K562 (cell line): ENCODE measurements around the gene TMEM60. TPM values are rescaled to one million over a fixed set of nuclear protein-coding genes. Genes with fewer than 3 reads are reported as not detected.

Source experiments
- ATAC-seq: fragments of 200-7000 bp; cut with Tn5 transposase; 3 replicates; pipeline ENCODE4 v1.9.1; 2020; ENCODE audit warnings: moderate library complexity
- BruUV-seq: library from RNA; stranded (reverse); fragments of 400-500 nt; replicated peaks from 2 replicates; lab custom pipeline; 2021; lab: Mats Ljungman, UMichigan
- CTCF ChIA-PET: fragments of 300-600 bp; formaldehyde crosslinking; extraction: SDS; loops from one replicate; lab custom pipeline; 2021; ENCODE audit warnings: low intra/inter-chr PET ratio; lab: Yijun Ruan, JAX
- POLR2A ChIA-PET: fragments of 300-600, 350-650 bp; sonication (Branson Sonifier 250); formaldehyde crosslinking; extraction: SDS; loops from one replicate; lab custom pipeline; 2021; ENCODE audit warnings: antibody characterized with exemption, inconsistent platforms; lab: Yijun Ruan, JAX
- DNase-seq, 4 experiments: peaks; one replicate each; pipeline versions ENCODE4 v3.0.0 to v3.0.0-alpha.2; 2011 to 2018; ENCODE audit warnings: low spot score in 3 of 4, mixed read lengths in 3 of 4; ENCODE audit errors: extremely low read depth in 1 of 4
- FAIRE-seq: peaks from 2 replicates; lab custom pipeline; 2011; peaks lifted over from hg19 to GRCh38; lab: Jason Lieb, UNC
- H2AFZ ChIP-seq: 2 replicates; pipeline ENCODE4 v1.6.0; 2011; ENCODE audit warnings: low read depth, low read length, control low read depth, inconsistent platforms
- H3K27ac ChIP-seq: fragments of 200-600 bp; 3 replicates; pipeline ENCODE4 v1.8.0; 2011; ENCODE audit warnings: low read depth, mild to moderate bottlenecking, control low read depth, inconsistent platforms, low read length, moderate library complexity, mixed read lengths; ENCODE audit errors: extremely low read depth
- H3K27me3 ChIP-seq, 2 experiments: fragments of 300-600 bp in 1 of 2; 2 replicates in 1 of 2; 3 replicates in 1 of 2; pipeline versions ENCODE4 v1.6.0 to v1.8.0; 2011; ENCODE audit warnings: inconsistent platforms in 2 of 2, low read length in 2 of 2, mild to moderate bottlenecking in 1 of 2, mixed read lengths in 1 of 2, moderate library complexity in 1 of 2; ENCODE audit not compliant: control insufficient read depth in 2 of 2, insufficient read depth in 2 of 2
- H3K36me3 ChIP-seq: fragments of 300-600 bp; 3 replicates; pipeline ENCODE4 v1.8.0; 2011; ENCODE audit warnings: mild to moderate bottlenecking, low read length, inconsistent platforms; ENCODE audit not compliant: control insufficient read depth, insufficient read depth
- H3K4me1 ChIP-seq, 2 experiments: fragments of 200-600 bp in 1 of 2; replicated peaks in 1 of 2; 2 replicates in 1 of 2; 3 replicates in 1 of 2; pipeline versions ENCODE4 v1.5.1 to v1.8.0; 2011; ENCODE audit warnings: inconsistent platforms in 2 of 2, low read length in 2 of 2, mild to moderate bottlenecking in 1 of 2, mixed read lengths in 1 of 2, moderate library complexity in 1 of 2; ENCODE audit not compliant: control insufficient read depth in 2 of 2, insufficient read depth in 2 of 2
- H3K4me2 ChIP-seq: 2 replicates; pipeline ENCODE4 v1.6.1; 2011; ENCODE audit warnings: low read length, control low read depth, inconsistent platforms, mixed read lengths; ENCODE audit not compliant: insufficient read depth
- H3K4me3 ChIP-seq: fragments of 200-600 bp; sonication (generic), shearing (Covaris generic); 2 replicates; pipeline ENCODE4 v1.5.1; 2016; ENCODE audit warnings: control low read depth, inconsistent platforms
- H3K79me2 ChIP-seq: fragments of 200-600 bp; 3 replicates; pipeline ENCODE4 v1.8.0; 2011; ENCODE audit warnings: low read length, inconsistent platforms; ENCODE audit not compliant: control insufficient read depth, insufficient read depth
- H3K9ac ChIP-seq, 2 experiments: 2 replicates each; pipeline versions ENCODE4 v1.6.0 to v1.6.1; 2011; ENCODE audit warnings: low read depth in 2 of 2, low read length in 2 of 2, control low read depth in 1 of 2, inconsistent platforms in 1 of 2, mild to moderate bottlenecking in 1 of 2, mixed read lengths in 1 of 2; ENCODE audit not compliant: insufficient read depth in 1 of 2
- H3K9me1 ChIP-seq: one replicate; pipeline ENCODE4 v1.6.0; 2011; ENCODE audit warnings: inconsistent platforms, mild to moderate bottlenecking, low read length, moderate library complexity; ENCODE audit not compliant: control insufficient read depth, insufficient read depth
- H3K9me3 ChIP-seq: replicated peaks from 2 replicates; pipeline ENCODE4 v1.5.1; 2011; ENCODE audit warnings: low read depth, low read length, inconsistent platforms; ENCODE audit not compliant: control insufficient read depth, insufficient read depth
- H4K20me1 ChIP-seq: replicated peaks from 2 replicates; pipeline ENCODE4 v1.6.1; 2011; ENCODE audit warnings: low read length, inconsistent platforms, mixed read lengths; ENCODE audit not compliant: control insufficient read depth, insufficient read depth
- C11orf30 ChIP-seq: fragments of 450-650 bp; IDR thresholded peaks from 2 replicates; pipeline ENCODE4 v1.6.1; 2016; ENCODE audit warnings: low read depth, mild to moderate bottlenecking
- CEBPZ ChIP-seq: fragments of 150-350 bp; IDR thresholded peaks from 2 replicates; pipeline ENCODE4 v1.6.1; 2014; ENCODE audit warnings: low read depth, mild to moderate bottlenecking, low read length, borderline replicate concordance
- ELF4 ChIP-seq: fragments of 450-650 bp; formaldehyde crosslinking; IDR thresholded peaks from 2 replicates; pipeline ENCODE4 v1.4.0; 2022; ENCODE audit warnings: missing genetic modification characterization
- ETV6 ChIP-seq, 3 experiments: fragments of 150-350 bp in 1 of 3; sonication (generic) in 1 of 3; formaldehyde crosslinking in 1 of 3; IDR thresholded peaks; 2 replicates each; pipeline versions ENCODE4 v1.6.1 to v1.8.0; 2014 to 2022; ENCODE audit warnings: borderline replicate concordance in 2 of 3, low read depth in 2 of 3, antibody characterized with exemption in 1 of 3, low read length in 1 of 3, mild to moderate bottlenecking in 1 of 3, missing genetic modification reagents in 1 of 3
- HDAC3 ChIP-seq: fragments of 450-650 bp; IDR thresholded peaks from 2 replicates; pipeline ENCODE4 v1.6.1; 2018; ENCODE audit warnings: borderline replicate concordance, mild to moderate bottlenecking, moderate library complexity; ENCODE audit not compliant: partially characterized antibody
- IRF9 ChIP-seq: fragments of 450-650 bp; IDR thresholded peaks from 2 replicates; pipeline ENCODE4 v1.6.1; 2016; ENCODE audit warnings: missing biosample characterization, missing genetic modification characterization
- KDM2B ChIP-seq: fragments of 250-450 bp; sonication (Bioruptor Pico); IDR thresholded peaks from 2 replicates; pipeline ENCODE4 v1.8.0; 2021; ENCODE audit warnings: mild to moderate bottlenecking, moderate library complexity
- MAFF ChIP-seq: IDR thresholded peaks from 2 replicates; pipeline ENCODE4 v1.6.1; 2012; ENCODE audit warnings: low read length, improper control_type of control experiment
- MAFG ChIP-seq: fragments of 450-650 bp; conservative IDR thresholded peaks from 2 replicates; pipeline ENCODE4 v1.6.1; 2016; ENCODE audit warnings: missing genetic modification characterization, missing compliant biosample characterization
- MXD1 ChIP-seq: fragments of 250-450 bp; sonication (Bioruptor Pico); IDR thresholded peaks from 2 replicates; pipeline ENCODE4 v1.8.0; 2021; ENCODE audit warnings: borderline replicate concordance, mild to moderate bottlenecking, moderate library complexity; ENCODE audit not compliant: poor library complexity, severe bottlenecking
- OTX1 ChIP-seq: fragments of 450-650 bp; formaldehyde crosslinking; IDR thresholded peaks from 2 replicates; pipeline ENCODE4 v1.4.0; 2022; ENCODE audit warnings: mild to moderate bottlenecking
- PPARD ChIP-seq: fragments of 250-450 bp; sonication (Bioruptor Pico); IDR thresholded peaks from 2 replicates; pipeline ENCODE4 v1.8.0; 2022; ENCODE audit warnings: inconsistent platforms, mild to moderate bottlenecking, moderate library complexity
- TCF15 ChIP-seq: fragments of 250-450 bp; sonication (Bioruptor Pico); IDR thresholded peaks from 2 replicates; pipeline ENCODE4 v1.8.0; 2022; ENCODE audit warnings: moderate library complexity, mild to moderate bottlenecking, inconsistent platforms
- XRCC3 ChIP-seq: fragments of 450-650 bp; IDR thresholded peaks from 2 replicates; pipeline ENCODE4 v1.6.1; 2017; ENCODE audit warnings: mild to moderate bottlenecking, moderate library complexity
- ZBTB17 ChIP-seq: fragments of 450-650 bp; formaldehyde crosslinking; IDR thresholded peaks from 2 replicates; pipeline ENCODE4 v1.4.0; 2020; ENCODE audit warnings: mild to moderate bottlenecking
- ZNF3 ChIP-seq: fragments of 250-450 bp; sonication (Bioruptor Pico); IDR thresholded peaks from 2 replicates; pipeline ENCODE4 v1.5.0; 2021; ENCODE audit warnings: mild to moderate bottlenecking, moderate library complexity
- ZNF316 ChIP-seq: fragments of 450-650 bp; IDR thresholded peaks from 2 replicates; pipeline ENCODE4 v1.6.1; 2016
- ZNF507 ChIP-seq: conservative IDR thresholded peaks from 2 replicates; pipeline ENCODE4 v1.6.1; 2017; ENCODE audit warnings: missing genetic modification characterization, missing compliant biosample characterization
- ZNF830 ChIP-seq: fragments of 250-450 bp; sonication (Bioruptor Pico); IDR thresholded peaks from 2 replicates; pipeline ENCODE4 v1.5.0; 2021; ENCODE audit warnings: mild to moderate bottlenecking
- WGBS: fragments of 100-300 bp; shearing (Covaris generic); methylation state at CpG from one replicate; pipeline ENCODE4 v1.1.6; 2016; ENCODE audit warnings: low coverage, mixed read lengths; ENCODE audit not compliant: insufficient coverage; ENCODE audit errors: missing lambda C conversion rate; 5-methylcytosine and 5-hydroxymethylcytosine counted together
- in situ Hi-C: fragments of 300-500 bp; cut with MboI; formaldehyde crosslinking; loops from 4 replicates; pipeline ENCODE4 v1.15.0; 2018; ENCODE audit warnings: inconsistent platforms, mixed read lengths
- intact Hi-C: fragments of 100-400 bp; cut with micrococcal nuclease; formaldehyde crosslinking; loops from 2 replicates; pipeline ENCODE4 v1.14.2; 2022
- polyA plus RNA-seq, 8 experiments: library from polyadenylated mRNA; depleted of rRNA in 4 of 8; stranded (reverse) in 5 of 8; unstranded in 3 of 8; fragments of >200 nt; fragmentation: Nextera tagmentation in 2 of 8; fragmentation: Illumina TruSeq in 1 of 8; extraction: Ambion mirVana in 2 of 8; extraction: Trizol in 1 of 8; gene quantifications; 2 replicates each; pipeline versions ENCODE4 v1.2.1 to v1.2.3, GENCODE V29; 2011 to 2014; ENCODE audit warnings: inconsistent platforms in 1 of 8, missing spikeins in 1 of 8
- total RNA-seq, 7 experiments: library from RNA; depleted of rRNA in 6 of 7; stranded (reverse); fragments of >200 nt in 6 of 7; fragmentation: Illumina TruSeq in 2 of 7; extraction: Trizol in 2 of 7; gene quantifications; 2 replicates each; pipeline versions ENCODE4 v1.2.1 to v1.2.3, GENCODE V29; 2011 to 2021; ENCODE audit warnings: low replicate concordance in 1 of 7

TMEM60 gene
- total and polyA plus RNA-seq, 9 of the 15 experiments (the other 6 are each of a cell fraction or from before 2014, with no cell fraction given), result 12.5 to 140 (median 38.4) TPM

- CTCF ChIA-PET, result no interaction called here
Observed at GRCh38 chr7:77796109-77796508, 2.1 kb downstream of the TMEM60 start.

More at GRCh38 chr7:77796109-77796508, 2.1 kb downstream of the TMEM60 start:
- H3K9me1 ChIP-seq, result no peaks in the 10 kb centered on the region
- peaks cover 16 to 17% of the 10 kb centered on the region in 2 experiments; a peak in 4 of 5 replicates for H3K4me1 ChIP-seq
- TF ChIP-seq OTX1 (CRISPR knock-in tag) (no peak), CEBPZ (no peak), XRCC3 (no peak), TCF15 (no peak), ETV6 (IDR thresholded peaks at IDR 0.05; ENCODE audit: borderline replicate concordance in 1 of 2, low read depth in 2 of 2, low read length in 1 of 2) (no peak), ETV6 (CRISPR knock-in tag; IDR thresholded peaks at IDR 0.05; ENCODE audit: borderline replicate concordance) (no peak), PPARD (no peak), ZNF3 (no peak), ZNF316 (peak; percentile 79), MAFG (0 out of 2 replicates have a peak, but pooled peaks have one; percentile 31), ZBTB17 (CRISPR knock-in tag) (no peak), KDM2B (CRISPR knock-in tag) (no peak), C11orf30 (peak; percentile 64; the same call in 1 of the 2 replicates), MAFF (peak; percentile 8; the same call in 1 of the 2 replicates), ZNF830 (CRISPR knock-in tag) (no peak), ZNF507 (tag) (no peak), ELF4 (no peak), IRF9 (no peak), MXD1 (CRISPR knock-in tag) (no peak), HDAC3 (no peak)
- TF ChIP-seq, all 486 proteins: peak for 4
- Histone ChIP-seq H3K79me2 (peaks cover 72% of the 10 kb centered on the region), H3K36me3 (peaks cover 33% of the 10 kb centered on the region; the same call in 2 of the 3 replicates), H4K20me1 (no peaks in the 10 kb centered on the region), H3K9me3 (no peaks in the 10 kb centered on the region), H3K4me2 (no peak overlapping the region), H2AFZ (no peak overlapping the region), H3K9ac (peak overlapping the region in 1 of 2 experiments; percentile 87; a peak in 1 of 4 replicates), H3K27me3 (no peaks in the 10 kb centered on the region), H3K27ac (no peak overlapping the region), H3K4me3 (0 out of 2 replicates have a peak overlapping the region, but pooled peaks have one; percentile 75)
- WGBS, result 94% methylated on average over 3 of the region's 3 CpGs
- intact Hi-C loops (loop anchor here (10.0 kb wide), 1 partner anchor 219 kb away; no protein-coding TSS in a partner anchor), in situ Hi-C loops (no loop called here)
- BruUV-seq, result no TSS peak
- DNase-seq (no peak), ATAC-seq (no peak), FAIRE-seq (no peak)
- POLR2A ChIA-PET, result no interaction called here
